ENCODE results near the gene ITCH.
A peak's percentile ranks its signal among the peaks of the same experiment; 100 is the strongest.
"Not testable (repeated sequence)": the region's sequence is repeated elsewhere in the genome, so short reads cannot be mapped to it uniquely, and the experiment has no call there.

ITCH gene

GRCh38 chr20:34472246-34472925 is 109.3 kb downstream of the ITCH start:
- no peak for DNase-seq

DNA sequence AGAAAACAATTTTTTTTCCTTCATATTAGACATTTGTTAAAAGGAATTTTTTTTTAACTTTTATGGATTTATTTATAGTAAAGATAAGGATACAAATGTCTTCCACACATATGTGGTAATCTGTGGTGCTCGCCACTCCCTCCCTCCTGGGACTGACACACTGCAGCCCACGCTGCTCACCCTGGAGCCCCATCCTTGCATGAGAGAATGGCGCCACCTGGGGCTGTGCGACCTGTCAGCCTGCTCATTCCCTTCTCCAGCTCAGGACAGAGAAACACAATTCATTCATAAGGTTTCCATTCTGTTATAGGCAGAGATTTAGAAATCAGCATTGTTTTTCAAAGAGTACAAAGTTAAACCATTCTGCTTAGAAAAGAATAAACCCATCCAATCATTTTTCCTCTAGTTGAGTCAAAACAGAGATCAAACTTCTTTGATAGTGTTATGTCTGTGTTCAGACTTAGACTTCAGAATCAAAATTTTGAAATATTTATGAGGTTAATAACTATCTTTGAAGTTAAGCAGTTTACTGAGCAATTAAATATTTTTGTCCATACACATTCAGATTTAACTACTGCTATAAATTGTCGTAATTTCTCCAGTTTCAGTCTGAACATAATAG is 110.3 kb downstream of the ITCH start:
- peak; percentile 25 for DNase-seq

GRCh38 chr20:34475979-34476736 is 113.1 kb downstream of the ITCH start:
- no peak for DNase-seq

- DNase-seq: no peak
These were observed 116.6 kb downstream of the ITCH start for GRCh38 chr20:34479627-34480026.

DNA sequence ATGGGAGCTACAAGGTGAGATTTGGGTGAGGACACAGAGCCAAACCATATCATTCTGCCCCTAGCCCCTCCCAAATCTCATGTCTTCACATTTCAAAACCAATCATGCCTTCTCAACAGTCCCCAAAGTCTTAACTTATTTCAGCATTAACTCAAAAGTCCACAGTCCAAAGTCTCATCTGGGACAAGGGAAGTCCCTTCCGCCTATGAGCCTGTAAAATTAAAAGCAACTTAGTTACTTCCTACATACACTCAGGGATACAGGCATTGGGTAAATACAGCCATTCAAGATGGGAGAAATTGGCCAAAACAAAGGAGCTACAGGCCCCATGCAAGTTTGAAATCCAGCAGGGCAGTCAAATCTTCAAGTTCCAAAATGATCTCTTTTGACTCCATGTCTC is 119.1 kb downstream of the ITCH start:
- not testable (repeated sequence) for DNase-seq

GRCh38 chr20:34483585-34484220 is 120.6 kb downstream of the ITCH start:
- not testable (repeated sequence) for DNase-seq

- no peak for DNase-seq
These were observed 122.1 kb downstream of the ITCH start for GRCh38 chr20:34485068-34485634.

DNA sequence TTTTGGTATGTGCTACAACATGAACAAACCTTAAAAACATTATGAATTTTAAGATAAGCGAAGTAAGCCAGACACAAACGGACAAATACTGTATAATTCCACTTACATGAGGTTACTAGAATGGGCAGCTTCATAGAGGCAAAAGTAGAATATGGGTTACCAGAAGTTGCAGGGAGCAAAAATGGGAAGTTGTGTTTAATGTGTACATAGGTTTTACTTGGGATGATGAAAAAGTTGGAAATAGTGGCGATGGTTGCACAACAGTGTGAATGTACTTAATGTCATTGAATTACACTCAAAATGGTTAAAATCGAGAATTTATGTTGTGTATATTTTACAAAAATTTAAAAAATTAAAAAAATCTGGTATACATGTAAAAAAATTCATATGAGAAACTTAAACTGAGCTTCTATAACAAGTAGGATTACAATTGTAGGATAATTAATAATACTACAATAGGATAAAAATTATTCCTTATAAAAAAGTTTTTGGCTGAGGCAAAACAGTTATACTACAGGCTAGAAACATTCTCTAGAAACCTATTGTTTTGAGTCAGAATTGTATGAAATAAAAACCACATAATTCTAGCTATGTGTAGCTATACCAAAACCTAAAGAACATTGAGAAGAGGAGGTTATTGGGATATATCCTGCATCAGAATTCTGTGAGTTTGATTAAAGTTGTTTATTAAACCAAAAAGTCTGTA is 128.3 kb downstream of the ITCH start:
- DNase-seq: no peak

- DNase-seq: no peak
These were observed 128.9 kb downstream of the ITCH start for GRCh38 chr20:34491932-34492509.

DNA sequence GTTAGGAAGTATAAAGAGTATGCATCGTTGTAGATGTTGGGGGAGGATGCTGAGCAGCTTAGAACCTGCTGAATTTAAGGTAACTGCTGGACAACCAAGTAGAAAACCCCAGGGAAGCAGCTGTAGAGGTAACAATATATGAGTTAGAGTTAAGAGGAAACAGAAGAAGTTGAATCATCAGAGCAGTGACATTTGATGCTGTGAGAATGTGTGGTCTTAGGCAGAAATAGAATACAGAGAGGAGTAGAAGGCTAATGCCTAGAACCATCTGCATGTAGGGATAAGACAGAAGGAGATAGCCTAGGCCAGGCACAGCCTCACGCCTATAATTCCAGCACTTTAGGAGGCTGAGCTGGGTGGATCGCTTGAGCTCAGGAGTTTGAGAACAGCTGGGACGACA is 130.6 kb downstream of the ITCH start:
- no peak for DNase-seq

DNA sequence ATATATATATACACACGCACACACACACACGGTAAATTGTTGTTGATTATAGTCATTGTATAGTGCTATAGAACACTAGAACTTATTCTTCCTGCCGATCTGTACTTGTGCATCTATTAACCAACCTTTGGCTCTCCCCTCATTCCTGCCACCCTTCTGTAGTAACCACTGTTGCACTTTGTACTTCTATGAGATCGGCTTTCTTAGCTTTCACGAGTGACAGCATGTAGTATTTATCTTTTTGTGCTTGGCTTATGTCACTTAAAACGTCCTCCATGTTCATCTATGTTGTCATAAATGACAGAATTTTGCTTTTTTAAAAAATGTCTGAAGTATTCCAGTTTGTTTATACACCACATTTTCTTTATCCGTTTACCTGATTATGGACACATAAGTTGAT is 132.2 kb downstream of the ITCH start:
- no peak for DNase-seq

DNA sequence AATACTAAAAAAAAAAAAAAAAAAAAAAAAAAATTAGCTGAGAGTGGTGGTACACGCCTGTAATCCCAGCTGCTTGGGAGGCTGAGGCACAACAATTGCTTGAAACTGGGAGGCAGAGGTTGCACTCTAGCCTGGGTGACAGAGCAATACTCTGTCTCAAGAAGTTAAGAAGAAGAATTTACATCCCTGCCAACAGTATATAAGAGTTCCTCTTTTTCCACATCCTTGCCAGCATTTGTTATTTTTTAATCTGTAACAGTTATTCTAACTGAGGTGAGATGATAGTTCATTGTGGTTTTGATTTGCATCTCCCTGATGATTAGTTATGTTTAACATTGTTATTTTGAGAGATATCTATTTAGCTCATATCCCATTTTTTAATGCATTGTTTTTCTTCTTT is 132.8 kb downstream of the ITCH start:
- DNase-seq: no peak

GRCh38 chr20:34497596-34497995 is 134.5 kb downstream of the ITCH start:
- DNase-seq: not testable (repeated sequence)

GRCh38 chr20:34500823-34501222 is 137.8 kb downstream of the ITCH start:
- DNase-seq: no peak

DNA sequence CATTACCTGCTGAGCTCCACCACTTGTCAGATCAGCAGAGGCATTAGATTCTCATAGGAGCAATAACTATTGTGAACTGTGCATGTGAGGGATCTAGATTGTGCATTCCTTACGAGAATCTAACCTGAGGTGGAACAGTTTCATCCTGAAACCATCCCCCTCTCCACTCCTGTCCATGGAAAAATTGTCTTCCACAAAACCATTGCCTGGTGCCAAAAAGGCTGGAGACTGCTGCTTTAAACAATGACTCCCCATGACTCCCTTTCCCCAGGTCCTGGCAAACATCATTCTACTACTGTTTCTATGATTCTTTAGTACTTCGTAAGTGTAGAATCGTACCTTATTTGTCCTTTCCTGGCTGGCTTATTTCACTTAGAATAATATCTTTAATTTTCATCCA is 143.4 kb downstream of the ITCH start:
- DNase-seq: no peak

DNA sequence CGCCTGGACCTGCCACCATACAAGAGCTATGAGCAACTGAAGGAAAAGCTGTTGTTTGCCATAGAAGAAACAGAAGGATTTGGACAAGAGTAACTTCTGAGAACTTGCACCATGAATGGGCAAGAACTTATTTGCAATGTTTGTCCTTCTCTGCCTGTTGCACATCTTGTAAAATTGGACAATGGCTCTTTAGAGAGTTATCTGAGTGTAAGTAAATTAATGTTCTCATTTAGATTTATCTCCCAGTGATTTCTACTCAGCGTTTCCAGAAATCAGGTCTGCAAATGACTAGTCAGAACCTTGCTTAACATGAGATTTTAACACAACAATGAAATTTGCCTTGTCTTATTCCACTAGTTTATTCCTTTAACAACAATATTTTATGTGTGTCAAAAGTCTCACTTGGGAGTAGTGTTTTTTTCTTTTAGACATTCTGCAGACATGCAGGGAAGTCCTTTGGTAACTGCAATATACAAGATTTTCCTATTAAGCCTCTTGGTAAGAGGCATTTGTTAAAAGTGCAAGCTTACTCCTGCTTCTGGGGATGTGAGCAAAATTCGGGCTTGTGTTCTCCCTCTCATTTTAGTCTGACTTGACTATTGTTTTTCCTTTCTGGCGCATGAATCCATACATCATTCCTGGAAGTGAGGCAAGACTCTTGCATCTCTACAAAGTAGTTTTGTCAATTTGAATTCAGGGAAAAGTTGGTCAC is 144.8 kb downstream of the ITCH start:
- DNase-seq: no peak

DNA sequence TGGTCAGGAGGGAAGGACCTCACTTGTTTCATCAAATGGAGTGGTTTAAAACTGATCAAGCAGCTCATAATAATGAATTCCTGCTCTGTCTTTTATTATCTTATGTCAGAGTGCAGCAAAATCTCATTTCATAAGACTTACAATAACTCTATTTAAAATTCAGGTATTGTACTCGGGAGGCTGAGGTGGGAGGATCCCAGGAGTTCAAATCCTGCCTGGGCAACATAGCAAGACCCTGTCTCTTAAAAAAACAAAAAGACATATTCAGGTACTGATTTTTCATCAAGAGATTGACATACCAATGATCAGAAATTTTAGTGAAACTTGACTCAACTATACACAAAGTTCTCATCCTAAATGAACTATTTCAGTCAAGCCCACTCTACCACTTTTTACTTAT is 147.5 kb downstream of the ITCH start:
- DNase-seq: no peak

GRCh38 chr20:34511891-34512265 is 148.8 kb downstream of the ITCH start:
- DNase-seq: no peak

GRCh38 chr20:34512266-34512954 is 149.3 kb downstream of the ITCH start:
- no peak for DNase-seq

DNA sequence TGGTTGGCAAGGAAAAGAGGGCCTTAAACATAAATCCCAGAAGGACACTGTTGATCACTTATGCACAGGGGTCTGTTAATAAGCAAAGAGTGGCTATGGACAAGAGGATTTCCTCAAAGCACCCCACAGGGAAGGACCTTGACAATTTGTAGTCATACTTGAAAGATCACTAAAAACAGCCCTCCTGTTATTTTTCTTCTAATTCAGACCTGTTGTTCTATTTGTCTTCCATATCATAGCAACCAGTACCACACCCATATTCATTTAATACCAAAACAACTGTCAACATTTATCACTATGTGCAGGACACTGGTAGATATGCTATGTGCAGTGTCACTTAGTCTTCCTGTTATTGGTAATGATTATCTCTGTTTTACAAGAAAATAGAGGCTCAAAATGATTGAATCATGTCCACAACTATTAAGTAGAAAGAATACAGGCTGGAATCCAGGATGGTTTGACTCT is 149.9 kb downstream of the ITCH start:
- no peak for DNase-seq

DNA sequence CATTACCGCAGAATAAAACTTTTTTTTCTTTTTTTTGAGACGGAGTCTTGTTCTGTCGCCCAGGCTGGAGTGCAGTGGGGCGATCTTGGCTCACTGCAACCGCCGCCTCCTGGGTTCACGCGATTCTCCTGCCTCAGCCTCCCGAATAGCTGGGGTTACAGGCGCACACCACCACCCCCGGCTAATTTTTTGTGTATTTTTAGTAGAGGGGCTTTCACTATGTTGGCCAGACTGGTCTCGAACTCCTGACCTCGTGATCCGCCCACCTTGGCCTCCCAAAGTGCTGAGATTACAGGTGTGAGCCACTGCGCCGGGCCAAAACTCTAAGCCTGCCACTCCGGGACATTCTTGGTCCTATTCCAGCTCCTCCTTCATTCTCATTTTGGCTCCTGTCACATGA is 151.0 kb downstream of the ITCH start:
- DNase-seq: not testable (repeated sequence)
